HepG2 (cell line): ENCODE data around the gene ZNF318. TPM values are rescaled to one million over a fixed set of nuclear protein-coding genes. Genes with fewer than 3 reads are reported as not detected.
A peak's percentile ranks its signal among the peaks of the same experiment; 100 is the strongest.

Source experiments
- EHMT2 ChIP-seq: fragments of 200-600 bp; sonication (generic); IDR thresholded peaks from 2 replicates; pipeline ENCODE4 v1.7.0; 2017; ENCODE audit warnings: antibody characterized with exemption, low read depth, low read length, borderline replicate concordance
- UBTF ChIP-seq: sonication (generic); formaldehyde crosslinking; IDR thresholded peaks from 2 replicates; pipeline ENCODE4 v1.4.0; 2020; ENCODE audit warnings: mild to moderate bottlenecking, missing genetic modification reagents
- ZNF121 ChIP-seq: sonication (generic); formaldehyde crosslinking; IDR thresholded peaks from 2 replicates; pipeline ENCODE4 v1.5.0; 2020; ENCODE audit warnings: mild to moderate bottlenecking, missing genetic modification reagents
- ZNF234 ChIP-seq: sonication (generic); formaldehyde crosslinking; conservative IDR thresholded peaks from 2 replicates; pipeline ENCODE4 v1.5.1; 2020; ENCODE audit warnings: mild to moderate bottlenecking, missing genetic modification reagents
- ZNF749 ChIP-seq: sonication (generic); formaldehyde crosslinking; IDR thresholded peaks from 2 replicates; pipeline ENCODE4 v1.8.0; 2022; ENCODE audit warnings: mild to moderate bottlenecking, missing genetic modification reagents, moderate library complexity, borderline replicate concordance
- ZNF773 ChIP-seq: sonication (generic); formaldehyde crosslinking; IDR thresholded peaks from 2 replicates; pipeline ENCODE4 v1.4.0; 2020; ENCODE audit warnings: missing genetic modification reagents, borderline replicate concordance
- polyA plus RNA-seq, 8 experiments: library from polyadenylated mRNA; depleted of rRNA in 3 of 8; stranded (reverse) in 7 of 8; unstranded in 1 of 8; fragments of >200 nt; fragmentation: Illumina TruSeq in 4 of 8; extraction: Trizol in 4 of 8; gene quantifications; 2 replicates each; pipeline versions ENCODE4 v1.2.1 to v1.2.3, GENCODE V29; 2011 to 2016; ENCODE audit warnings: low read depth in 4 of 8, missing spikeins in 1 of 8, mixed read lengths in 1 of 8; ENCODE audit not compliant: insufficient read depth in 1 of 8
- total RNA-seq, 5 experiments: library from RNA; depleted of rRNA; stranded (reverse); fragments of >200 nt; fragmentation: Illumina TruSeq; extraction: Trizol; gene quantifications; 2 replicates each; pipeline ENCODE4 v1.2.3, GENCODE V29; 2016; ENCODE audit warnings: low read depth in 1 of 5
- TF ChIP-seq, protein P1 (sequence below): sonication (generic); formaldehyde crosslinking; IDR thresholded peaks from 2 replicates; pipeline ENCODE4 v1.8.1; 2022; ENCODE audit warnings: low read depth, mild to moderate bottlenecking, missing genetic modification reagents

Gene ZNF318
- total and polyA plus RNA-seq, 2 of the 13 experiments (the other 11 are each of a cell fraction or from before 2014, with no cell fraction given) = 13.0 to 14.5 TPM

GRCh38 chr6:43308101-43308989, 61.1 kb downstream of the ZNF318 start, which contains the start of gene CRIP3 (continued):
- peak; percentile 59 for TF ChIP-seq UBTF (CRISPR knock-in tag)
- no peak for TF ChIP-seq ZNF234 (CRISPR knock-in tag)
- TF ChIP-seq ZNF749 (CRISPR knock-in tag) = no peak
- TF ChIP-seq EHMT2 = no peak
- no peak for TF ChIP-seq ZNF121
- TF ChIP-seq, protein P1, sequence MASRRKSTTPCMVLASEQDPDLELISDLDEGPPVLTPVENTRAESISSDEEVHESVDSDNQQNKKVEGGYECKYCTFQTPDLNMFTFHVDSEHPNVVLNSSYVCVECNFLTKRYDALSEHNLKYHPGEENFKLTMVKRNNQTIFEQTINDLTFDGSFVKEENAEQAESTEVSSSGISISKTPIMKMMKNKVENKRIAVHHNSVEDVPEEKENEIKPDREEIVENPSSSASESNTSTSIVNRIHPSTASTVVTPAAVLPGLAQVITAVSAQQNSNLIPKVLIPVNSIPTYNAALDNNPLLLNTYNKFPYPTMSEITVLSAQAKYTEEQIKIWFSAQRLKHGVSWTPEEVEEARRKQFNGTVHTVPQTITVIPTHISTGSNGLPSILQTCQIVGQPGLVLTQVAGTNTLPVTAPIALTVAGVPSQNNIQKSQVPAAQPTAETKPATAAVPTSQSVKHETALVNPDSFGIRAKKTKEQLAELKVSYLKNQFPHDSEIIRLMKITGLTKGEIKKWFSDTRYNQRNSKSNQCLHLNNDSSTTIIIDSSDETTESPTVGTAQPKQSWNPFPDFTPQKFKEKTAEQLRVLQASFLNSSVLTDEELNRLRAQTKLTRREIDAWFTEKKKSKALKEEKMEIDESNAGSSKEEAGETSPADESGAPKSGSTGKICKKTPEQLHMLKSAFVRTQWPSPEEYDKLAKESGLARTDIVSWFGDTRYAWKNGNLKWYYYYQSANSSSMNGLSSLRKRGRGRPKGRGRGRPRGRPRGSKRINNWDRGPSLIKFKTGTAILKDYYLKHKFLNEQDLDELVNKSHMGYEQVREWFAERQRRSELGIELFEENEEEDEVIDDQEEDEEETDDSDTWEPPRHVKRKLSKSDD (CRISPR knock-in tag) = no peak
- no peak for TF ChIP-seq ZNF773
- TF ChIP-seq, all 625 proteins: peak for 147
